D341Med (cell line): Measurements from ENCODE around the gene TMEM123.

Experiments
- DNase-seq: peaks from one replicate; pipeline ENCODE4 v3.0.0; 2012; ENCODE audit warnings: low spot score

Gene TMEM123

DNA sequence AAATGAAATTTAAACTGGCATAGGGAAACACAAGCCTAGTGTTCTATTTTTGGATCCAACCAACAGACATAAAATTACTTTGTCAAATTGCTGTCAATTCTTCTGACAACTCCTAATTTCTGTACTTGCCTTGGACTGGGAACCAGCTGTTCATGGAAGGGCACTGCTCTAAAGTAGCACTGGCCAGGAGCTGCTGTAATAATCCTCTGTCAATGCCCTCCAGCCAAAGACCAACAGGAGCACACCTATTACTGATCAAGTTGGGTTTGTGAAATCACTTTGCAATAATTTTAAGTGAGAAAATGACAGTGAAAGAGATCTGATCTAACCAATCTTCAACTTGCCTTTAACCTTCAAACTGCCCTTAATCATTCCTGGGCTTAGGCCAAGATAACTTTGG is 18.9 kb upstream of the TMEM123 start:
- DNase-seq: no peak

DNA sequence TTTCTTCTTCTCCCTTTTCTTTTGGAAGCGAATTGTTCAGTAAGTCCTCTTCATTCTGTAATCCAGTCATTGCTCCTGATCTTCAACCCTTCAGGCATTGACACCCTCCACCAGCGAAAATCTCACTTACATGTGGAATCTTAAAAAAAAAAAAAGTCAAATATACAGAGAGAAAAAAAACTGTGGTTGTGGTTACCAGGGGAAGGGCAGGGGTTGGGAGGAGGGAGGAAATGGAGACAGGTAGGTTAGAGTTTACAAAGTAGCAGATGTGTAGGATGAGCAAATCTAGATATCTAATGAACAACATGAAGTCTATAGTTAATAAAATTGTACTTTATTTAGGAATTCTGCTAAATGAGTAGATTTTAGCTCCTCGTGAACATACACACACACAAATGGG is 17.7 kb upstream of the TMEM123 start:
- no peak for DNase-seq

DNA sequence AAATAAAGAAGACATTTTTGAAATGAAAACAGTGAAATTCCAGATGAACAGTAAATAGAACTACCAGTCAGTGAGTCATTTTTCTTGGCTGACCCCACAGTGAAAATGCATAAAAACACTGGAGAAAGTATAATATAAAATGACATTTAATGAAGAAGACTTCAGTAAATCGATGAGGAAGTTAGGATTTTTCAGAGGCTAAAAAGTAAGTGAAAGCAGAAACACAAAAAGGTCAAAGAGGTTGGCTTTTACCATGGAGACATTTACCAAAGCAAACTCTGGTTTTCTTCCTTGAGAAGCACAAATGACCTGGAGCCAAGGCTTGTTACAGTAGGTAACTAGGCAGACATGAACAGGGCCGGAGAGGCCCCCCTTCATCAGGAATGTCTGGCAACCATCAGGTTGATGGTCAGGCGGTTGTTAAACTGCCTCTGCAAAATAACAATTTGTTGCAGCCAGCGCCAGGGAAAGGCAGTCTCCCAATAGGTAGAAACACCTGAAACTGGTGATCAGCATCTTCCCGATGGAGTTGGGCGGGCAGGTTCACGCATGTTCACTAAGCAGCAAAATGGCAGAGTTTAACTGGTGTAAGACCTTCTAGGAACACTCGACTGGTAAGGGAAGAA is 16.7 kb upstream of the TMEM123 start:
- DNase-seq: no peak

DNA sequence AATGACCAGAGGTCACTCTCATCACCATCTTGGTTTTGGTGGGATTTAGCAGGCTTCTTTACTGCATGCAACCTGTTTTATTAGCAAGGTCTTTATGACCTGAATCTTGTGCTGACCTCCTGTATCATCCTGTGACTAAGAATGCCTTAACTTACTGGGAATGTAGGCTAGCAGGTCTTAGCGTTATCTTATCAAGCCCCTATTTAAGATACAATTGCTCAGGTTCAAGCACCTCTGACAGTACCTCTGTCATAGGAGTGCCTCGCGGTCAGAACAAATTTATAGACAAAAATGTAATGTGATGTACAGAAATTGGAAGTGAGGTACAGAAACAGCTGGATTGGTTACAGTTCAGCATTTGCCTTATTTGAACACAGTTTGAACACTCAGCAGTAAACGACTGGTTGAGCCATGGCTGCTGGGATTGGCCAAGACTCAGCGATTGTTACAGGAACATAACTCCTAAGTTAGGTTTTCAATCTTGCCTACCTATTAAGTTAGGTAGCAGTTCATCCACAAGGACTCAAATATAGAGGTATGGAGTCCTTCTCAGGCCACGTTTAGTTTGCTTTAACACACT is 16.1 kb upstream of the TMEM123 start:
- no peak for DNase-seq

DNA sequence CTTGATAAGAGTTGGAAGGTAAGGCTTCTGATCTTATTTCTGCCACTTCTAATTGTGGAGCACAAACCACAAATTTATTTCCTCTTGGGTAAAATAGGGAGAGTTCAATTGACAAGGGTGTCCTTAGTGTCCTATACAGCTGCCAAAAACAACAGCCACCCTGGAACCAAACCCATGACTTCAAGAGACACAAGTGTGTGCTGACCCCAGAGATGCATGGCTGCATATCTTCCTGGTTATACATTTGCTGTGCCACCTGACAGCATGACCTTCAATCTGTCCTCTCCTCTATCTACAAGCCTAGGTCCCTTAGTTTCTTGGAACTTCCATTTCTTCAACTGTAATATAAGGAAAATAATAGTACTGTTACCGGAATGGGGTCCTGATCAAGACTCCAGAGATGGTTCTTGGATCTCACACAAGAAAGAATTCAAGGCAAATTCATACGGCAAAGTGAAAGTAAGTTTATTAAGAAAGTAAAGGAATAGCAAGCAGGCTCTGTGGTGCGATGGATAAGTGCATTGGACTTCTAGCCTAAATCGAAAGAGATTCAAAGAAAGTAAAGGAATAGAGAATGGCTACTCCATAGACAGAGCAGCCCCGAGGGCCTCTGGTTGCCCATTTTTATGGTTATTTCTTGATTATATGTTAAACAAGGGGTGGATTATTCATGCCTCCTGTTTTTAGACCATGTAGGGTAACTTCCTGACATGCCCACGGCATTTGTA is 15.5 kb upstream of the TMEM123 start:
- no peak for DNase-seq

DNA sequence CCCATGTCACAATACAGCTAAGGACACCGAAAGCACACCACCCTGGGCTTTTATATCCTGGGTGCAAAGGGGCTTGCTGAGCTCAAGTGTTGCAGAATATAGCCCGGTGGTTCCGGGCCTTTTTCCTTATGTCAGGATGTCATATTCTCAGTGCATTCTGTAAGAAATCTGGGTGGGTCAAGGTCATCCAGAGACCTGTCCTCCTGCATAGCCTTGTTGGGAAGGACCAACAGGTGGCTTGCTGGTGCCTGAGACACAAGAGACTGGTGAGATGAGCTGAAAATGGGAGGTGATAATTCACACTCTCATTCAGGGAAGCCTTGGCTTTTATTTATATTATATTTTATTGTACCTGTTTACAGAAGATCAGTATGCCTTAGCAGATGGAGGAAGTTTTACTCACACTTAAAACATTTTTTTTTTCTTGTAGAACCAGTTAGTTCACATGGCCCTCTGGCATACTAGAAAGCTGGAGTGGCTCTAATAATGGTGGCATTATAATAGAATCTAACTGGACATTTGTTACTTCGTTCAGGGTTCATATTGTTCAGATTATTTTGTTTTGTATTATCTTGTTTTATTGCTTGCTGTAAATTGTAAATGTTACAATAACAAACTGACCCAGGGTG is 14.6 kb upstream of the TMEM123 start:
- no peak for DNase-seq

DNA sequence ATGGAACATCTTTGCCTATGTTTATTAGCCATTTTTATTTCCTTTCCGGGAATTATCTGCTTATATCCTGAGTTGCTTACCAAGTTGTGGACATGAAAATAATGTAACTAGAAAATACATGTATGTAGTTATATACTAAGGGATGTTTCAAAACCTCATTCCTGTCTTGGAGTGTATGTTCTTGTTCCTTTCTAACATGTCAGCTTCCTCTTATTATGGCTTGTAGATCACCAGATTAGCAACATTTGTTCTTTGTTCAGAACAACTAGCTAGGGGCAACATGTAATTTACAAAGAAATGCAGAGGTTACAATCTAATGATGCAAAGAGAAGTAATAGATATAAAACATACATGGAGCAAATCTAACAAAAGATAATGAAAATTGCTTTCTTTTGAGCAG is 13.1 kb upstream of the TMEM123 start:
- no peak for DNase-seq

DNA sequence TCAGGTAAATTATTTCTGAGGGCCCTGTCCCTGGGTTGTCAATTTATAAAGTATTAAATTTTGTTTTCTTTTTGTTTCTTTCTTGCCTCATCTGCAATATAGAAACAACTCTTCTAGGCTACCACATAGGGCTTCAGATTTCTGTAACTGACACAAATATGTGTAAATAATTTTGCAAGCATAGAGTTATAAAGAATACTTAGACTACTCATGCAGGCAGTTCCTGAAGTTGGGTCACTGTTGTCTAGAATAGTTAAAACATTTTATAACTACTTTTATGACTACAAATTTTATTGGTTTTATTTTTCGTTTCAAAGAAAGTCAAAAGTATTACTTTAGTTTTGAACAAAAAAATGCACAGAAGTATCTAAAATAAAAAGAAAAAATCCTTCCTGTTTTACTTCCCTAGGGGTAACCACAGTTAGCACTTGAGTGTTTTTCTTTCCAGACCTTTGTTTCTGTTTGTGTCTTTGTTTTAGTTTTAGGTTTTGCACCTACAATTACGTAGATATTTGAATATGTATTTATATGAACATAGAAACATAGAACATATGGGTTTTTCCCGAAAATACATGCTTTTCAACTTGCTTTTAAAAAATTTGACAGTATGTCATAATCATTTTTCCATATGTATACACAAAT is 12.4 kb upstream of the TMEM123 start:
- no peak for DNase-seq

DNA sequence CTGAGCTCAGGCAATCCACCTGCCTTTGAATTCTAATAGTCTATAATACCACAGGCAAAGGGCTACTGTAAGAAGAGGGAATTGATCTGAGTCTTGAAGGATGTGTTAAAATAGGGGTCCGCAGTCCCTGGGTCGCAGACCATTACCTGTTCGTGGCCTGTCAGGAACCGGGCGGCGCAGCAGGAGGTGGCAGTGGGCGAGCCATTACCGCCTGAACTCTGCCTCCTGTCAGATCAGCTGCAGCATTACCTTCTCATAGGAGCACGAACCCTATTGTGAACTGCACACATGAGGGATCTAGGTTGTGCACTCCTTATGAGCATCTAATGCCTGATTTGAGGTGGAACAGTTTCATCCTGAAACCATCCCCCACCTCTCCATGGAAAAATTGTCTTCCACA is 11.5 kb upstream of the TMEM123 start:
- DNase-seq: no peak

DNA sequence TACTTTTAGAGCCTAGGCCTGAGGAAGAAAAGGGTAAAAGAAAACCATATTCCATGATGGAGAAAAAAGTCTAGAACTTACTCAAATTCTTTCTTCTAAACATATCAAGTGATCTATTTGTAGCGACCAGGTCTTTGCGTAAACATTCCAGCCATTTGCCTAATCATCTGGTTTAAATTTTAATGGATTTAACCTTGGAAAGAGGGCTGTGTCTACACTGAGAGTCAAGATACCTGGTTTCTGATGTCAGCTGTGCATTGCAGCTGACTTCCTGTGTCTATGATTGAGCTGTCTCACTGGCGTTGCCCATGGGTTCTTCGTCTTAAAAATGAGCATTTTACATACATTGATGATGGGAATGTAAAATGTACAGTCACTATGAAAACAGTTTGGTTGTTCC is 10.0 kb upstream of the TMEM123 start:
- DNase-seq: no peak

DNA sequence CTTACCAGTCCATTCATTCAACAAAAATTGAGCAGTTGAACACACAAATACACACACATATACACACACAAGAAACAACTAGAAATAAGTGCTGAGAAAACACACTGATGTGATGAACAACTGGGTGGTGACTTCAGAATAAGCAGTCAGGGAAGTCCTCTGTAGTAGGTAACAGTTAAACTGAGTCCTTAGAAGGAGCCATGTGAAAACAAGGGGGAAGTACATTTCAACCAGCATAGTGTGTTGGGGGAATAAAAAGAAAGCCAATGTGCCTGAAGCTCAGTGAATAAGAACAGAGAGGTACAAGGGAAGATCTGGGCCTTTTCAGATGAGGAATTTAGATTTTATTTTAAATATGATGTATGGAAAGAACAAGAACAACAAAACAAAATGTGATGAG is 6.8 kb upstream of the TMEM123 start:
- no peak for DNase-seq

DNA sequence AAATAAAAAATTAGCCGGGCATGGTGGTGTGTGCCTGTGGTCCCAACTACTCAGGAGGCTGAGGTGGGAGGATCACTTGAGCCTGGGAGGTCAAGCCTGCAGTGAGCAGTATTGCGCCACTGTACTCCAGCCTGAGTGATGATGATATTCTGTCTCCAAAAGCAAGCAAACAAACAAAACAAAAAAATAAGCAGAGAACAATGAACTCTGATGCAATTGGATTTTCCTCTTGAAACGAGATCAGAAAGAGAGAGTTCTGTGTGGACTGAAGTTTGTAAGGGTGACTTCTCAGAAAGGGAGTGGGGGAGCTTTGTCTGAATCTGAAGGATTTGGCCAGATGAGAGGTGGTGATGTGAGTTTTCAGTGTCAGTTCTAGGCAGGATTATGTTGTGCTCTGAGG is 6.0 kb upstream of the TMEM123 start:
- DNase-seq: no peak

DNA sequence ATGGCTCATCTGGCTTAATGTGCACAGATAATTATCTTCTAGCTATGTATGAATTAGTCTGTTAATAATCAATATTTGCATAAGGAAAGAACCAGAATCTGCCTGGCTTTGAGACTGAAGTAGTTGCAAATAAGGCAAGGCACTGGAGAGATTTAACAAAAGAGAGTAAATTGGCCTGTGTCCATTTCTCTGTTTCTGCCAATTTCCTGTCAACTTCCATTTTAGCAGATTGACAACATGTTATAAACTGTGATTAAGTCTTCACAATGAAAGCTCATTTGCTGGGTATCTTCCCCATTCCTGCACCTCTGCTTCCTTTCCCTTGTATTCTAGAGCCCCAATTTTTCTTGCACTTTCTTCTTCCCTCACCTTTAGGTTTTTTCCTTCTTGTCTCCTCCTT is 5.3 kb upstream of the TMEM123 start:
- no peak for DNase-seq

DNA sequence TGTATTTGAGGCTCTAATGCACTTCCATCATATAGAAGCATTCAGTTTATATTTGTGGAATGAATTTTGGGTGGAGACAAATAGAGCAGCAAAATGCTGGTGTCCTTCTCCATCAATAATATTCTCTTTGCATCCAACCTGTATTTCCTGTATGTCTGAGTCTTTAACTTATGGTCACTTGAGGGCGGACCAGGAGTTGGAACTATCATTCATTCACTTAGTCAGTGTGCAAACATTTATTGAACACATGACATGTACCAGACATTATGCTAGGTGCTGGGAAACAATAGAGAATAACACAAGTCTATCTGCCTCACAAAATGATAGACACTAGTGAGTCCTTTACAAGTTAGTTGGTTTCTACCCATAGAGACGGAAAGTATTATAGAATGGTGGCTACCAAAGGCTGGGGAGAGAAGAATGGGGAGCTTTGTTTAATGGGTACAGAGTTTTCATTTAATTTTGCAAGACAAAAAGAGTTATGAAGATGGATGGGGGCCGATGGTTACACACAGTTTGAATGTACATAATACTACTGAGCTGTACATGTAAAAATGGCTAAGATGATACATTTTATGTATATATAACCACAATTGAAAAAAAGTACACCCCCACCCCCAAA is 4.6 kb upstream of the TMEM123 start:
- DNase-seq: no peak

DNA sequence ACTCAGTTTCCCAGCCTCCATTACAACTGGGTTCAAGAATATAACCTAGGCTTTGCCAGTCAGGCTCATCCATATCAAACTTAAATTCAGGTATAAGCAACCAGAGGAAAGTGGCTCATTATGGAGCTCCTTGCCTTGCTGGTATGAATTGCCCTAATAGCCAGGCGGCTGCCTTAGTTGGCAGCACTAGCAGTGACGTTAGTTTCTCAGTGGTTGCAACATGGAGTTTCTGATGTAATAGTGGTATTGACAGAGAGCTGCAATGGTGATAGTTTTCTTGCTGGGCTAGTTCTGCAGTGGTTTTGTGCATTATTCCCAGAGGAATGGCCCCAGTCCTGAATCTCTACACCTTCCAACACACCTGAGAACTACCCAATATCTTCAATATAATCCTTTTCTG is 3.8 kb upstream of the TMEM123 start:
- DNase-seq: no peak

DNA sequence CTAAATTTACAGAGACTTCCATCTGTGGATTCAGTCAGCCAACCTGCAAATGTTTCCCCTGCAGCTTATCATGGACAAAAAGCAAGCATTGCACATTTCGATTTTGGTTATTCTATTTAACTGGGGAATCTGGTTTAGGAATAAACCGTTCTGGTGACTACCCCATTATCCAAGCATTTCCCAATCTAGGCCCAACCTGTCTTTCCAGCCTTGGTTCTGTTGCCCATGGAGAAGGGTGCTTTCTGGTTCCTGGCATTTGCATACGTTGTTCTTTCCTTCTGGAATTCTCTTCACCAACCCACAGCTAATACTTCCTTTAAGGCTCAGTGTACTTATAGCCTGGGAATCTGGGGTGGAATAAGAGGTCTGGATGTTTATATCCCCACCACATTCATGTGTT is 1.4 kb upstream of the TMEM123 start:
- DNase-seq: no peak

DNA sequence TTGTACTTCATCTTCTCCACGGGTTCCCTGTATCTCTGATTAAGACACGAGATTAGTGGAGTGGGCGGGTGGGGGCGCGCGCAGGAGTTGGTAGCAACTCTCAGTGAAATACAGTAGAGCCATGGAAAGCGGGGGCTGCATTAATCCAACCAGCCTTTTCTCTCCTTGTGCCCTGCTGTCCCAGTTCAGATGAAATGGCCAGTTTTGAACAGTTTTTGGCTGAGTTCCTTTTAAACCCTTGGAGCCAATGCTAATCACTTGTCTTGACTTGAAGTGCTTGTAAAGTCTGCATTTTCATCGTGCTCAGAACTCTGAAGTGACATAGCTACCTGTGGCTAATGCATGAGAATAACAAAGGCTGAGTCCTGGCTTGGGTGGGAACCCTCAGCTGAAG is 734 bp upstream of the TMEM123 start:
- DNase-seq: peak; percentile 41

DNA sequence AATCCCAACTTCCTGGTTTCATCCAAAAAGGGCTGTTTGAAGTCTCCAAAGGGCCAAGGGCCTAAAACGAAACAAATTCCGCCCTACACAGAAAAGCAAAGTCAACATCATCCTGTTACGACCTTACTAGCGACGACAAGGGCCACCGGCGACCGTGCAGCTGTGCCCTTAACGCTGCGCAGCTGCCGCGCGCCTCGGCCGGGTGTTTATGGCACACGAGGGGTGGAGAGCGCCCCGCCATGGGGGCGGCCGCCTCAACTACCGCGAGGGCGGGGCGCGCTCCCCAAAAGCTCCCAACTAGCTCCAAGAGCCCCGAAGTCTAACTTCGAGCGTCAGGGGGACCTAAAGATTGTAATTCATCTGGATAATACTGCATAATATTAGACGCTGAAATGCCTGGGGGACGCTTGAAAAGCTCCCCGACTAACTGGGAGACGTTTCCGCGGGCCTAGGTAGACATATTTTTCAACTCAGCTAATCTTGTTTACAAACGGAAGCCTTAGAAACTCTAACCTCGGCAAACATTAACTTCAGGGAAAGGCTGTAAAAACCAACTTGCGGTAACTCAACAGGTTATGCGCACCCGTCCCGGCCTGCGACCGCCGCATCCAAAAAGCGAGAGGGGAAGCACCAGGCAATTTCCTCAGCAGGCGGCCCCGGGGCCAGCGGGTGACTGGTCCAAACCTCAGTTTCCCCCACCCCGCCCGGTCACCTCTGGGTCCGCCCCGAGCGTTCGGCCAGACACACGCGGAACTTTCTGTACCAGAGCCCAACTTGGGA is 694 bp downstream of the TMEM123 start:
- peak; percentile 76 for DNase-seq

DNA sequence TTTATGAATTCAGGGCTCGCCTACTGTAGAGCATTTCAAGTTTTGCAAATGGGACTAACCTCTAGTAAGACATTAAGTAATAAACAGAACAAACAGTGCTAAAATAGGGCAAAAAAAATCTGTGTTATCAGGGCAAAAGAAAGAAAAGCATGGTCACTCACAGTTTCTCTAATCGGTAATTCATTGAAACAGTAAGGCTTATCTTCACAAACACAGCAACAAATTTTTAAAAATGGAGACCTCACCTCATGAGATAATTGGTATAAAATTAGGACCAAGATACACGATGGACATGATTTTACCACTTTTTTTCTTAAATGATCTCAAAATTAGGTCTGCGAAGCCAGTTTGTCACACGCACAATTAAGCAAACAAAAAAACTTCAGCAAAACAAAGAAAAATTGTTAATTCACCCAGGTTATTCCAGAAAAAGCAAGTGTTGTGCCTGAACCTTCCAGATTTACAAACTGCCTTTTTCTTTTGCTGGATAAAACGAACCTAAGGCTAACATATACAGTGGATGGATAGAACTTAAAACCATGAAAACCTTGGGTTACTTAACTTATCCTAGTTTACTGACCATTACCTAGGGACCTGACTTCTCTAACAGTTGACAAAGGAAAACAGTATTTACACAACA is 1.4 kb downstream of the TMEM123 start:
- no peak for DNase-seq

DNA sequence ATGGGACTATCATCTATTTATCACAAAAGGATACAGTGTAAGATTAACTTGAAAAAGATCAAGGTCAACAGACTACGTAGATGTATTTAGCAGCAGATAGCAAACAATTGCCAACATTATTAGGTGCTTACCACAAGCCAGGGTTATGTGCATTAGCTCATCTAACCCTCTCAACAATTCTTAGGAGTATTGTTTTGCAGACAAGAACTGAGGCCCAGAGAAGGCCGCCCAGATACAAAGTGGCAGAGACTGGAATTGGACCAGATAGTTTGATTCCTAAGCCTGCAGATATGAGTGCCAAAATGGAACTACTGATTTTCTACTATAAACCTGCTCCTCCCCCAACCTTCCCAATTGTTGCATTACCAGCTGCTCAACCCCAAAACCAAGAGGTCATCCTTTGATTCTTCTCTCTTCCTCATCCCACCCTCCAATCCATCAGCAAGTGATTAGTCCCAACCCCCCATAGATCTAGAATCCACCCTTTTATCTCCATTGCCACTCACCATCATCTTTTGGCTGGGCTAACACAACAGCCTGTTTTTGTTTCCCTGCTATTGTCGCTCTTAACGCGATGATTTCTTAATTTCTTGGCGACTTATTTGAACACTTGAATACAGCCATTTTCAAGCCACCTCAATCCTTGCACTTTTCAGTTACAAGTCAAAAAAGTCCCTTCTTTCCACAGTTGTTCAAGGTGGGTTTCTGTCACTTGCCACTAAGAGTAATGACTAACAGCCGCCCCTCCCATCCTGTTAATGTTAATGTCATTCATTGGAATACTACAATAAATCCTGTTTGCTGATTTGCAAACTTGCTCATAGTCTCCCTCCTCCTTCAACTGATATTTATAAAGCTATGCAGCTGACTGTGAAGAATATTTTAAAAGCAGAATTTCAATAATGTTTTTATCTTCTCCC is 2.7 kb downstream of the TMEM123 start:
- no peak for DNase-seq
